ENCODE measurements around the gene KLRD1. TPM values are rescaled to one million over a fixed set of nuclear protein-coding genes. Genes with fewer than 3 reads are reported as not detected.

KLRD1 gene
- total and polyA plus RNA-seq, 2 of the 4 experiments (the other 2 are of a cell fraction): under 0.01 TPM

DNA sequence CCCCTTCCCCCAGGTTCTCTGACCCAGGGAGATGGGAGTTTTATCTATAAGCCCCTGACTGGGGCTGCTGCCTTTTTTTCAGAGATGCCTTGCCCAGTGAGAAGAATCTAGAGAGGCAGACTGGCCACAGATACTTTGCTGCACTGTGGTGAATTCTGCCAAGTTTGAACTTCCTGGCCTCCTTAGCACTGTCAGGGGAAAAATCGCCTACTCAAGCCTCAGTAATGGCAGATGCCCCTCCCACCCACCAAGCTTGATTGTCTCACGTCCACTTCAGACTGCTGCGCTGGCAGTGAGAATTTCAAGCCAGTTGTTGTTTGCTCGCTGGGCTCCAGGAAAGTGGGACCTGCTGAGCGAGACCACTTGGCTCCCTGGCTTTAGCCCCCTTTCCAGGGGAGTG lies 50.5 kb downstream of the KLRD1 start:
- CTCF ChIA-PET: no interaction called here
- BruUV-seq (replicated peaks): no TSS peak

More for the DNA sequence above, 50.5 kb downstream of the KLRD1 start:
- POLR2A ChIA-PET (ENCODE audit: unreplicated experiment): no interaction called here
- Histone ChIP-seq H3K27me3 (ENCODE audit: control insufficient read depth, insufficient read depth, low read length) (no peaks in the 10 kb centered on the region), H2AK5ac (ENCODE audit: low read depth, low read length) (no peak overlapping the region), H2AK9ac (replicated peaks; ENCODE audit: low read depth, low read length, poor library complexity) (no peak overlapping the region), H3K9me1 (ENCODE audit: insufficient read depth, low read length) (no peaks in the 10 kb centered on the region), H3K79me1 (ENCODE audit: low read depth in 1 of 2, low read length in 2 of 2) (no peaks in the 10 kb centered on the region), H3K56ac (ENCODE audit: extremely low read depth, insufficient read depth, low read length) (no peak overlapping the region), H4K91ac (ENCODE audit: insufficient read depth, low read depth, low read length) (no peak overlapping the region), H2AFZ (replicated peaks; ENCODE audit: low read length, poor library complexity) (no peak overlapping the region), H3K18ac (ENCODE audit: low read depth, low read length) (no peak overlapping the region), H2BK5ac (ENCODE audit: low read depth, low read length, poor library complexity, severe bottlenecking) (no peak overlapping the region), H3K4ac (ENCODE audit: low read depth, low read length) (no peak overlapping the region), H3K4me3 (ENCODE audit: insufficient read depth, low read depth, low read length) (no peak overlapping the region), H3K4me2 (ENCODE audit: low read depth, low read length) (no peak overlapping the region), H3K23ac (ENCODE audit: low read depth, low read length) (no peak overlapping the region), H3K9ac (ENCODE audit: low read depth, low read length) (no peak overlapping the region), H4K5ac (ENCODE audit: low read depth, low read length) (no peak overlapping the region), H3K14ac (replicated peaks; ENCODE audit: low read depth, low read length) (no peak overlapping the region), H4K8ac (ENCODE audit: low read depth in 2 of 2, low read length in 2 of 2) (no peak overlapping the region), H3K9me3 (ENCODE audit: control insufficient read depth, insufficient read depth, low read length) (no peaks in the 10 kb centered on the region), H2BK20ac (ENCODE audit: low read depth, low read length) (no peak overlapping the region), H3K27ac (ENCODE audit: insufficient read depth, low read length) (no peak overlapping the region), H2BK15ac (ENCODE audit: low read depth, low read length) (no peak overlapping the region), H2BK120ac (ENCODE audit: low read depth, low read length) (no peak overlapping the region), H3K36me3 (ENCODE audit: control insufficient read depth, insufficient read depth, low read length) (no peaks in the 10 kb centered on the region), H3K4me1 (ENCODE audit: control insufficient read depth, insufficient read depth, low read length) (peaks cover 8% of the 10 kb centered on the region; the same call in 1 of the 2 replicates), H4K20me1 (ENCODE audit: insufficient read depth, low read length) (no peaks in the 10 kb centered on the region)
- ATAC-seq (ENCODE audit: low read depth) (no peak), DNase-seq (no peak)
- dilution Hi-C loops (cut with HindIII; ENCODE audit: low sequenced_read_pairs, unreplicated experiment): no loop called here
- in situ Hi-C loops (cut with MboI; ENCODE audit: low sequenced_read_pairs): no loop called here
- intact Hi-C loops (cut with micrococcal nuclease): no loop called here
- WGBS, 2 experiments (ENCODE audit: extremely low coverage in 2 of 2, insufficient read length in 1 of 2): 71% methylated on average over 3 of the region's 5 CpGs; no CpG with 5 or more reads in 1 of the 2 experiments
- TF ChIP-seq RCOR1 (IDR thresholded peaks at IDR 0.05; ENCODE audit: insufficient replicate concordance, low read length) (no peak), SMC3 (IDR thresholded peaks at IDR 0.05; ENCODE audit: low read depth, low read length) (no peak)
